Measurements from ENCODE around the gene DMRT2.

Gene DMRT2

GRCh38 chr9:1053986-1054425 lies 3.8 kb downstream of the DMRT2 start:
- DNase-seq (ENCODE audit: extremely low spot score): no peak
- no peak for TF ChIP-seq BHLHE40 (IDR thresholded peaks at IDR 0.05; ENCODE audit: borderline replicate concordance)
- no peak for TF ChIP-seq CTBP1 (IDR thresholded peaks at IDR 0.05; ENCODE audit: borderline replicate concordance)
- no peak for TF ChIP-seq LEF1 (IDR thresholded peaks at IDR 0.05; ENCODE audit: borderline replicate concordance)
- no peak for TF ChIP-seq ZNF384 (IDR thresholded peaks at IDR 0.05)
- ChIA-PET POLR2A (no interaction called here), CTCF (no interaction called here)

- ChIA-PET POLR2A (no interaction called here), CTCF (interaction anchor here (0.6 kb wide), 1 partner anchor 203 kb away, joined by 3 read pairs; no protein-coding TSS in a partner anchor)
- TF ChIP-seq ELF4 (IDR thresholded peaks at IDR 0.05) (no peak), NFRKB (IDR thresholded peaks at IDR 0.05) (no peak), FOXA1 (IDR thresholded peaks at IDR 0.05) (no peak), SP1 (IDR thresholded peaks at IDR 0.05) (no peak), SUZ12 (IDR thresholded peaks at IDR 0.05) (no peak), HDGF (IDR thresholded peaks at IDR 0.05; ENCODE audit: borderline replicate concordance) (no peak)
- no peak for DNase-seq (ENCODE audit: extremely low spot score)
Measured at GRCh38 chr9:1055166-1055565, 5.0 kb downstream of the DMRT2 start.

- TF ChIP-seq SP1 (IDR thresholded peaks at IDR 0.05) (no peak), ARNT (IDR thresholded peaks at IDR 0.05) (no peak), FOXA1 (IDR thresholded peaks at IDR 0.05) (no peak), BHLHE40 (IDR thresholded peaks at IDR 0.05; ENCODE audit: borderline replicate concordance) (no peak), CTBP1 (IDR thresholded peaks at IDR 0.05; ENCODE audit: borderline replicate concordance) (no peak), L3MBTL2 (conservative IDR thresholded peaks at IDR 0.05) (no peak), TARDBP (IDR thresholded peaks at IDR 0.05) (no peak), NFRKB (IDR thresholded peaks at IDR 0.05) (no peak), ZNF384 (IDR thresholded peaks at IDR 0.05) (no peak), FOXM1 (IDR thresholded peaks at IDR 0.05; ENCODE audit: borderline replicate concordance) (no peak), FOXK2 (IDR thresholded peaks at IDR 0.05) (no peak), SUZ12 (IDR thresholded peaks at IDR 0.05) (no peak), HDGF (IDR thresholded peaks at IDR 0.05; ENCODE audit: borderline replicate concordance) (no peak), LEF1 (IDR thresholded peaks at IDR 0.05; ENCODE audit: borderline replicate concordance) (no peak), ELF4 (IDR thresholded peaks at IDR 0.05) (no peak)
- TF ChIP-seq, protein P1, sequence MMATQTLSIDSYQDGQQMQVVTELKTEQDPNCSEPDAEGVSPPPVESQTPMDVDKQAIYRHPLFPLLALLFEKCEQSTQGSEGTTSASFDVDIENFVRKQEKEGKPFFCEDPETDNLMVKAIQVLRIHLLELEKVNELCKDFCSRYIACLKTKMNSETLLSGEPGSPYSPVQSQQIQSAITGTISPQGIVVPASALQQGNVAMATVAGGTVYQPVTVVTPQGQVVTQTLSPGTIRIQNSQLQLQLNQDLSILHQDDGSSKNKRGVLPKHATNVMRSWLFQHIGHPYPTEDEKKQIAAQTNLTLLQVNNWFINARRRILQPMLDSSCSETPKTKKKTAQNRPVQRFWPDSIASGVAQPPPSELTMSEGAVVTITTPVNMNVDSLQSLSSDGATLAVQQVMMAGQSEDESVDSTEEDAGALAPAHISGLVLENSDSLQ (IDR thresholded peaks at IDR 0.05): no peak
- no peak for DNase-seq (ENCODE audit: extremely low spot score)
- CTCF ChIA-PET: no interaction called here
- POLR2A ChIA-PET: no interaction called here
Measured at GRCh38 chr9:1057910-1058309, 7.8 kb downstream of the DMRT2 start.

DNA sequence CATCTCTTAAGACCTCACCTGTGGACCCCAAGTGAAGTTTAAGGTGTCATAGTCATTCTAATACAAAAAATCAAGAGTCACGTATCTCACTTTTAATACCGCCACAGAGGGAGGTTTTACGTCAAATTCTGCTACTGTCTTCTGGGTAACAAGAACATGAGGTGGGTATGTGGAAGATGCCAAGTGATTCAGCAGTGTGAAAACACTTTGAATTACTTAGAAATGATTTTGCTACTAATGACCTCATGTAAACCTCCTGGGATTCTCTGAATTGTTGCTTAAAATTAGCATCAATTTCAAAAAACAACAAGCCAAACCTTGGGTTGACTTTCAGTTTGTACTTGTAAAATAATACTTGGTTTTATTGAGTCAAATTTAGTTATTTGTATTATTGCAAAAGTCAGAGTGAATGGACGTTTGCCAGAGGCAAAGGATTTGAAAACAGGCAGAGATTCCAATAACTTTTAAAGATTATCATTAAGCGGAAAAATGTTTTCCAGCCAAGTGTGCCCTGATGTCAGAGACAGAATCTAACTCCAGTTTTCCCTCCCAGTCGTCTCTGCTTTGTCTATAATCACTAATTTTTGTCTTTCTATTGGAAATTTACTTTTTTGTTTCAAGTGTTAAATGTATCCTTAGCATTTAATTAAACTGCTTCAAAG lies 8.8 kb downstream of the DMRT2 start:
- POLR2A ChIA-PET: no interaction called here
- no peak for TF ChIP-seq ZNF384 (IDR thresholded peaks at IDR 0.05)
- no peak for TF ChIP-seq FOXK2 (IDR thresholded peaks at IDR 0.05)
- TF ChIP-seq SUZ12 (IDR thresholded peaks at IDR 0.05): no peak
- no peak for TF ChIP-seq FOXM1 (IDR thresholded peaks at IDR 0.05; ENCODE audit: borderline replicate concordance)
- no peak for TF ChIP-seq ELF4 (IDR thresholded peaks at IDR 0.05)
- TF ChIP-seq, protein P1 (IDR thresholded peaks at IDR 0.05): no peak
- no peak for TF ChIP-seq FOXA1 (IDR thresholded peaks at IDR 0.05)
- no peak for TF ChIP-seq ARNT (IDR thresholded peaks at IDR 0.05)
- no peak for TF ChIP-seq BHLHE40 (IDR thresholded peaks at IDR 0.05; ENCODE audit: borderline replicate concordance)
- no peak for TF ChIP-seq LEF1 (IDR thresholded peaks at IDR 0.05; ENCODE audit: borderline replicate concordance)
- TF ChIP-seq SP1 (IDR thresholded peaks at IDR 0.05): no peak
- TF ChIP-seq NFRKB (IDR thresholded peaks at IDR 0.05): no peak
- no peak for TF ChIP-seq HDGF (IDR thresholded peaks at IDR 0.05; ENCODE audit: borderline replicate concordance)
- no peak for TF ChIP-seq TARDBP (IDR thresholded peaks at IDR 0.05)
- TF ChIP-seq CTBP1 (IDR thresholded peaks at IDR 0.05; ENCODE audit: borderline replicate concordance): no peak
- no peak for TF ChIP-seq L3MBTL2 (conservative IDR thresholded peaks at IDR 0.05)
- DNase-seq (ENCODE audit: extremely low spot score): no peak
- CTCF ChIA-PET: no interaction called here

GRCh38 chr9:1065130-1065529 lies 15.0 kb downstream of the DMRT2 start:
- POLR2A ChIA-PET: no interaction called here
- DNase-seq (ENCODE audit: extremely low spot score): no peak
- TF ChIP-seq L3MBTL2 (conservative IDR thresholded peaks at IDR 0.05) (no peak), SUZ12 (IDR thresholded peaks at IDR 0.05) (no peak), FOXM1 (IDR thresholded peaks at IDR 0.05; ENCODE audit: borderline replicate concordance) (no peak), NFRKB (IDR thresholded peaks at IDR 0.05) (no peak), LEF1 (IDR thresholded peaks at IDR 0.05; ENCODE audit: borderline replicate concordance) (no peak), SP1 (IDR thresholded peaks at IDR 0.05) (no peak), ZNF384 (IDR thresholded peaks at IDR 0.05) (no peak), HDGF (IDR thresholded peaks at IDR 0.05; ENCODE audit: borderline replicate concordance) (no peak)
- TF ChIP-seq, protein P1 (IDR thresholded peaks at IDR 0.05): no peak
- CTCF ChIA-PET: no interaction called here

GRCh38 chr9:1070692-1071091 lies 20.5 kb downstream of the DMRT2 start:
- ChIA-PET CTCF (no interaction called here), POLR2A (no interaction called here)
- TF ChIP-seq TARDBP (IDR thresholded peaks at IDR 0.05): no peak
- no peak for TF ChIP-seq ZNF384 (IDR thresholded peaks at IDR 0.05)
- no peak for TF ChIP-seq SP1 (IDR thresholded peaks at IDR 0.05)
- DNase-seq (ENCODE audit: extremely low spot score): no peak

GRCh38 chr9:1071730-1072129 lies 21.6 kb downstream of the DMRT2 start:
- TF ChIP-seq ZNF384 (IDR thresholded peaks at IDR 0.05): no peak
- no peak for TF ChIP-seq SUZ12 (IDR thresholded peaks at IDR 0.05)
- no peak for TF ChIP-seq ELF4 (IDR thresholded peaks at IDR 0.05)
- TF ChIP-seq CTBP1 (IDR thresholded peaks at IDR 0.05; ENCODE audit: borderline replicate concordance): no peak
- no peak for TF ChIP-seq LEF1 (IDR thresholded peaks at IDR 0.05; ENCODE audit: borderline replicate concordance)
- TF ChIP-seq FOXK2 (IDR thresholded peaks at IDR 0.05): no peak
- no peak for TF ChIP-seq HDGF (IDR thresholded peaks at IDR 0.05; ENCODE audit: borderline replicate concordance)
- no peak for TF ChIP-seq ARNT (IDR thresholded peaks at IDR 0.05)
- POLR2A ChIA-PET: no interaction called here
- no peak for DNase-seq (ENCODE audit: extremely low spot score)
- CTCF ChIA-PET: no interaction called here

All from HEK293T (cell line).